ENCODE measurements around the gene HDAC5. TPM values are rescaled to one million over a fixed set of nuclear protein-coding genes. Genes with fewer than 3 reads are reported as not detected.

The HDAC5 gene
- 36.7 and 62.8 TPM in 2 replicates for total RNA-seq

- peak; percentile 95 for DNase-seq (ENCODE audit: low read depth)
- TF ChIP-seq CTCF (IDR thresholded peaks at IDR 0.05; ENCODE audit: insufficient read depth, low read depth, low read length) = peak; percentile 64
- peak within 1 kb of the TSS; percentile 76 for H3K4me3 ChIP-seq (ENCODE audit: low read depth, low read length)
These were observed at the start of gene HDAC5 for GRCh38 chr17:44123356-44124117. Gene HDAC5, minus strand, starts transcription at chr17:44123641. Its CDS starts 6,126 bp downstream, at chr17:44117515.

- TF ChIP-seq CTCF (IDR thresholded peaks at IDR 0.05; ENCODE audit: insufficient read depth, low read depth, low read length) = no peak
- DNase-seq (ENCODE audit: low read depth) = no peak
These were observed 48.6 kb upstream of the HDAC5 start for GRCh38 chr17:44171931-44172455.

GRCh38 chr17:44170499-44171201 is 47.2 kb upstream of the HDAC5 start, which contains the start of gene ASB16:
Gene ASB16, plus strand, starts transcription at chr17:44170704. Its CDS starts 86 bp downstream, at chr17:44170790.
- no peak for TF ChIP-seq CTCF (IDR thresholded peaks at IDR 0.05; ENCODE audit: insufficient read depth, low read depth, low read length)
- peak; percentile 41 for DNase-seq (ENCODE audit: low read depth)
- no peak within 1 kb of the TSS for H3K4me3 ChIP-seq (ENCODE audit: low read depth, low read length)

More at GRCh38 chr17:44171931-44172455, 48.6 kb upstream of the HDAC5 start:
- H3K4me3 ChIP-seq (ENCODE audit: low read depth, low read length) = no peak overlapping the region

- no peak for TF ChIP-seq CTCF (IDR thresholded peaks at IDR 0.05; ENCODE audit: insufficient read depth, low read depth, low read length)
- H3K4me3 ChIP-seq (ENCODE audit: low read depth, low read length) = no peak overlapping the region
- DNase-seq (ENCODE audit: low read depth) = no peak
These were observed 46.7 kb upstream of the HDAC5 start for GRCh38 chr17:44170135-44170498.

- no peak for DNase-seq (ENCODE audit: low read depth)
- no peak overlapping the region for H3K4me3 ChIP-seq (ENCODE audit: low read depth, low read length)
- no peak for TF ChIP-seq CTCF (IDR thresholded peaks at IDR 0.05; ENCODE audit: insufficient read depth, low read depth, low read length)
These were observed 43.9 kb upstream of the HDAC5 start for GRCh38 chr17:44167181-44167861.

- TF ChIP-seq CTCF (IDR thresholded peaks at IDR 0.05; ENCODE audit: insufficient read depth, low read depth, low read length) = no peak
- H3K4me3 ChIP-seq (ENCODE audit: low read depth, low read length) = no peak overlapping the region
- DNase-seq (ENCODE audit: low read depth) = no peak
These were observed 41.0 kb upstream of the HDAC5 start for GRCh38 chr17:44164476-44164875.
